ENCODE measurements around the gene C14orf119.

GRCh38 chr14:23113431-23114119 lies 18.3 kb downstream of the C14orf119 start:
- no peak for TF ChIP-seq CTCF (IDR thresholded peaks at IDR 0.05)
- TF ChIP-seq POLR2A (IDR thresholded peaks at IDR 0.05): no peak
- TF ChIP-seq EP300 (IDR thresholded peaks at IDR 0.05): no peak

All from ovary (tissue), 3 donors.